H1 (cell line): Measurements from ENCODE around the gene ADD2. TPM values are rescaled to one million over a fixed set of nuclear protein-coding genes. Genes with fewer than 3 reads are reported as not detected.
A peak's percentile ranks its signal among the peaks of the same experiment; 100 is the strongest.

Source experiments
- CTBP2 ChIP-seq: IDR thresholded peaks from 2 replicates; pipeline ENCODE4 v1.7.0; 2011; ENCODE audit warnings: borderline replicate concordance, mild to moderate bottlenecking, moderate library complexity, mixed read lengths, low read length; ENCODE audit not compliant: insufficient read depth, insufficient read length
- EZH2 ChIP-seq: fragments of 200-600 bp; sonication (generic); IDR thresholded peaks from 2 replicates; pipeline ENCODE4 v1.7.1; 2012; ENCODE audit warnings: low read depth, mild to moderate bottlenecking, moderate library complexity, low read length, inconsistent platforms; ENCODE audit not compliant: severe bottlenecking
- GTF2F1 ChIP-seq: IDR thresholded peaks from 2 replicates; pipeline ENCODE4 v1.6.1; 2012; ENCODE audit warnings: low read depth, low read length, improper control_type of control experiment, borderline replicate concordance
- HDAC2 ChIP-seq, 2 experiments: fragments of 300-600 bp in 1 of 2; sonication (generic) in 1 of 2; IDR thresholded peaks; 2 replicates each; pipeline ENCODE4 v1.6.1; 2011 to 2012; ENCODE audit warnings: low read depth in 2 of 2, low read length in 2 of 2, mild to moderate bottlenecking in 2 of 2, moderate library complexity in 2 of 2, borderline replicate concordance in 1 of 2, inconsistent platforms in 1 of 2
- NANOG ChIP-seq: IDR thresholded peaks from 2 replicates; pipeline ENCODE4 v1.6.1; 2011; ENCODE audit warnings: low read length, low read depth, mild to moderate bottlenecking, inconsistent platforms; ENCODE audit not compliant: insufficient read depth, poor library complexity, severe bottlenecking
- SRF ChIP-seq: IDR thresholded peaks from 2 replicates; pipeline ENCODE4 v1.6.1; 2011; ENCODE audit warnings: mild to moderate bottlenecking, low read depth, low read length, moderate library complexity
- USF2 ChIP-seq: IDR thresholded peaks from 2 replicates; pipeline ENCODE4 v1.6.1; 2011; ENCODE audit warnings: low read length, improper control_type of control experiment
- polyA plus RNA-seq, 7 experiments: library from polyadenylated mRNA; depleted of rRNA in 3 of 7; stranded (reverse) in 5 of 7; unstranded in 2 of 7; fragments of >200 nt in 5 of 7; fragments of 200-250 nt in 2 of 7; gene quantifications; 1 replicate in 5 of 7; 2 replicates in 1 of 7; 4 replicates in 1 of 7; pipeline versions ENCODE4 v1.2.1 to v1.2.3, GENCODE V29; 2011 to 2013; ENCODE audit warnings: missing spikeins in 2 of 7, mixed read lengths in 2 of 7
- total RNA-seq: library from RNA; stranded (reverse); fragmentation: NEBNext Ultra II Directional; extraction: Animal tissue kit (Norgen Biotek cat#: 25700); gene quantifications from 2 replicates; pipeline ENCODE4 v1.2.1, GENCODE V29; 2021
- TF ChIP-seq, protein P1 (sequence below): IDR thresholded peaks from 2 replicates; pipeline ENCODE4 v1.6.1; 2012; ENCODE audit warnings: inconsistent platforms

ADD2 gene
- total and polyA plus RNA-seq, 2 of the 8 experiments (the other 6 are each of a cell fraction or from before 2014, with no cell fraction given), result 58.5 to 170 TPM

- TF ChIP-seq NANOG (no peak), HDAC2 (IDR thresholded peaks at IDR 0.05; ENCODE audit: borderline replicate concordance in 1 of 2, low read depth in 2 of 2, low read length in 2 of 2) (no peak), USF2 (peak; percentile 29; the same call in 1 of the 2 replicates), EZH2 (no peak), CTBP2 (no peak), GTF2F1 (no peak), SRF (no peak)
- TF ChIP-seq, protein P1, sequence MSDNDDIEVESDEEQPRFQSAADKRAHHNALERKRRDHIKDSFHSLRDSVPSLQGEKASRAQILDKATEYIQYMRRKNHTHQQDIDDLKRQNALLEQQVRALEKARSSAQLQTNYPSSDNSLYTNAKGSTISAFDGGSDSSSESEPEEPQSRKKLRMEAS, result peak; percentile 79
Observed at GRCh38 chr2:70767079-70767698, 811 bp downstream of the ADD2 start (continued).
